NCI-H2029 treated with DMSO at 0.1 percent for 48 hours (cell line): ENCODE measurements around the gene PSTPIP1.

Experiments
- DNase-seq: peaks from one replicate; lab custom pipeline; 2025; lab: John Stamatoyannopoulos, UW

PSTPIP1 gene

DNA sequence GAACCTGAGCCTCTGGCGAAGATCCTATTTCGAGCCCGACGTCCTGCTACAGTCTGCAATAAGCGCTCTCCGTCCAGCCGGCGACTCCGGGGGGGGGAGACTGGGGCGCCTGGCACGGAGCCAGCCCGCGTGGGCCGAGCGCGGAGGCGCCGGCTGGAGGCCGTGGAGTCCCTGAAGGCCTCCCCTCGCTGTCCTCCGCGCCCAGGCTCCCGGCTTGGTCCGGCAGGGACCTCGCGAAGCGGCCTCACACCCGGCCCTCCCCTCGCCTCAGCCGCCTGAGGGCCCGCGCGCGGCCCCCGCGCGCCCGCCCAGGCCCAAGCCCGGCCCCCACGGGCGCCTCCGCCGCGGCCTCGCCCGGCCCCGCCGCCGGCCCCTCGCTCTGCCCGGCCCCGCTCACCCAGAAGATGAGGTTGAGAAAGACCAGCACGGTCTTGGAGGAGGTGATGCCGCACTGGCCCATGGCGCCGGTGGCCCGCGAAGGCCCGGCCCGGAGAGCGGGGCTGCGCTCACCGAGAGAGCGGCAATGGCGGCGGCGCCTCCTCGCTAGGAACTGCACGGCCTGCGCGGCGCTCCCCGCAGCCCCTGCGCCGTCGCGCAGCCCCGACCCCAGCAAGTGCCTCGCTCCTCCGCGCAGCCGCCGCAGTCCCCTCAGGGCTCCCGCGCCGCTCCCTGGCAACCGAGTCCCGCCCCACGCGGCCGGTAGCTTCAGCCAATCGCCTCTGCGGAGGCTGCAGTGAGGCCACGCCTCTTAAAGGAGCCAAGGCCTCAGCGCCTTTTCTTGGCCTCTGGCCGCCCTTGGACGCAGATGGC lies 75.8 kb downstream of the PSTPIP1 start, which contains the start of gene TSPAN3:
TSS of gene TSPAN3 (minus strand) at position 615 of the 810 bp plus-strand sequence. CDS start at position 460, 155 bp downstream.
- DNase-seq, result peak; percentile 40

- DNase-seq, result no peak
Measured at GRCh38 chr15:77071305-77072223, 76.6 kb downstream of the PSTPIP1 start.

DNA sequence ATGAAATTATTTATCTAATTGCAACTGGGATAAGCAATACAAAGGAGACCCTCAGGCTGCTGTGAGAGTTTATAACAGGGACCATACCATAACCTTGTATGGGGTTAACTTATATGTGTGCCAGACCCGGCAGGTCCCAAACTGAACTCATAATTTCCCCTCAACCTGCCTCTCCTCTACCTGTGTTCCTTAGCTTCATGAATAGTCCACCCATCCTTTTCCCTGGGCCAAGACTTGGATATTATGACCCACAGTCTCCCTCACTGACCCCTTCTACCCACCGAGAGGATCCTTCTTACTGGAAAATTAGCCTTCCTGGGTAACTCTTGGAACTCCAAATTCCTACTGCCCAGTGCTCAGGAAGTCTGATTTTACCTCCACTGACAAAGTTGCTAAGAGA lies 79.4 kb downstream of the PSTPIP1 start:
- no peak for DNase-seq

DNA sequence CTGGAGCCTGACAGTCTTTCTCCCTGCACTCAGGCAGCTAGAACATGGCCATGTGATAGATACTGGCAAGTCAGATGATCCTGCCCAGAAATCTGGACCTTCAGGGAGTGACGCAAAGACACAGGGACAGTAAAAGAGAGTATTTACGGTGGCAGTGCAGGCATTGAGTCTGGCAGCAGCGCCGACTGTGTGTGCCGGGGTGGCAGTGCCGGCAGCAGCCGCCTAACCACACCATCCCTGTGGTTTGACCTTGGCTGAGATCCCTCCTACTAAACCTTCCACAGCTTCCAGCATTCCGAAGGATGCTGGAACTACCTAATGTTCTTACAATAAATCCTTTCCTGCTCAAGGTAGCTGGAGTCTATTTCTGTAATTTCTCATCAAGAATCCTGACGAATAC lies 80.6 kb downstream of the PSTPIP1 start:
- DNase-seq, result no peak

- no peak for DNase-seq
Measured at GRCh38 chr15:77076323-77076915, 81.5 kb downstream of the PSTPIP1 start.

GRCh38 chr15:77081971-77082370 lies 87.0 kb downstream of the PSTPIP1 start:
- no peak for DNase-seq

DNA sequence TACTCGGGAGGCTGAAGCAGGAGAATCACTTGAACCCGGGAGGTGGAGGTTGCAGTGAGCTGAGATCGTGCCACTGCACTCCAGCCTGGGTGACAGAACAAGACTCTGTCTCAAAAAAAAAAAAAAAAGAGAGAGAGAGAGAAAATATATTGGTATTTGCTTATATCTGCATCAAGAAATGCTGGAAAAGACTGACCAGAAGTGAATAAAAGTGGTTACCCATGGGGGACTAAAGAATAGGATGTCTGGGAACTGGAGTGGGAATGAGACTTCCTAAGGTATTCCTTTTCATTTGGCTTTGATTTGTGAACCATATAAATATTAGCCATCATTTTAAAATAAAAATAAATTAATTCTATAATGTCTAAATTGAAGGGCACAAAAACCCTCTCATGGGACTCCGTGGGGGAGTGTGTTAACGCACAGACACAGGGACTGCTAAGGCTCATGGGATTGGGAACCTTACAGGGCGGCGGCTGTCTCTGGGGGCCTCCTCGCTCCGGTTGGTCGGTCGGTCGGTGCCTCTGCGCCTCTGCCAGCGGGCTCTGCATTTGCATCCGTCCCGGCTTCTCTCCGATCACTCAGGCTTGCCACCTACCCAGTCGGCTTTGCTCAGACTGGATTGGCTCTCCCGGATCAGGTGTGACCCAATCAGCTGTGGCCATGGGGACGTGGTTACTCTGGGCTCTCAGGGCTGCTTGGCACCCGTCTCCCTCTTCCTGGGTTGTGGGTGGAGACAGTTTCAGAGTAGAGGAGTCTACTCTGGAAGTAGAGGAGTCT lies 88.6 kb downstream of the PSTPIP1 start:
- peak; percentile 59 for DNase-seq

- no peak for DNase-seq
Measured at GRCh38 chr15:77084436-77084835, 89.5 kb downstream of the PSTPIP1 start.

- DNase-seq, result no peak
Measured at GRCh38 chr15:77085297-77085696, 90.4 kb downstream of the PSTPIP1 start.
